ENCODE data around the gene PTGR2.

Gene PTGR2

DNA sequence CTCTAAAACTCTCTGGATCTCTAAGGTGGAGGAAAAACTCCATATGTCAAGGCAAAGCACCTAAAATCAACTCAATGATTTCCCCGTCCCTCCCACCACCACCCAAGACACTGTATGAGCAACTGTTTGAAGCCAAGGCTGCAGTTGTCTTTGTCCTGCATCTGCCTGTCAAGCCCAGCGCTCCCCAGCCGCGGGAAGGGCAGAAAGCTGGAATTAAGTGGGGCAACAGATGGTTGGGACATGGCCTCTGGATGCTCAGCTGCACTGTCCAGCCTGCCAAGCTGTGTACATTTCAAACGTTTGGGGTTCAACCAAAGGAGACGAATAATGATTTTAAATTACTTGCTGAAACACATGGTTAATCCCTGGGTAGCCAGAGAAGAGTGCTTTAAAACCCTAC lies 42.2 kb upstream of the PTGR2 start:
- H3K36me3 ChIP-seq (ENCODE audit: control insufficient read depth in 1 of 2, insufficient read depth in 2 of 2, low read depth in 1 of 2, low read length in 2 of 2), result no peaks in the 10 kb centered on the region
- H2BK5ac ChIP-seq (ENCODE audit: low read depth, low read length, poor library complexity, severe bottlenecking), result no peak overlapping the region
- H3K9me3 ChIP-seq (ENCODE audit: control insufficient read depth, low read length), result no peaks in the 10 kb centered on the region
- no peak overlapping the region for H3K14ac ChIP-seq (ENCODE audit: low read length in 2 of 2)
- H3K4me3 ChIP-seq (ENCODE audit: insufficient read depth in 1 of 2, low read depth in 1 of 2, low read length in 2 of 2), result no peak overlapping the region
- no peaks in the 10 kb centered on the region for H3K79me1 ChIP-seq (replicated peaks; ENCODE audit: low read length, poor library complexity, severe bottlenecking)
- H2AK5ac ChIP-seq (ENCODE audit: low read length, severe bottlenecking), result no peak overlapping the region
- H3K4me1 ChIP-seq (ENCODE audit: control insufficient read depth, insufficient read depth, low read depth, low read length), result peaks cover 5% of the 10 kb centered on the region
- no peak overlapping the region for H3K23ac ChIP-seq (ENCODE audit: low read length in 2 of 2)
- H2BK120ac ChIP-seq (ENCODE audit: low read depth, low read length), result no peak overlapping the region
- no peak overlapping the region for H3K4me2 ChIP-seq (ENCODE audit: low read length, poor library complexity, severe bottlenecking)
- H2BK15ac ChIP-seq (ENCODE audit: low read depth, poor library complexity, severe bottlenecking), result peak overlapping the region; percentile 28
- H3K4ac ChIP-seq (ENCODE audit: low read depth in 1 of 2, low read length in 2 of 2), result no peak overlapping the region
- H3K9ac ChIP-seq (ENCODE audit: low read length), result no peak overlapping the region
- H3K27ac ChIP-seq (ENCODE audit: low read length, poor library complexity, severe bottlenecking), result no peak overlapping the region
- no peak overlapping the region for H3K18ac ChIP-seq (ENCODE audit: low read depth in 1 of 2, low read length in 2 of 2)
- no peak overlapping the region for H4K91ac ChIP-seq (ENCODE audit: low read length)
- H3K27me3 ChIP-seq (ENCODE audit: control insufficient read depth in 1 of 2, insufficient read depth in 1 of 2, low read length in 2 of 2), result no peaks in the 10 kb centered on the region
- DNase-seq, result no peak
- no peak overlapping the region for H2AFZ ChIP-seq (ENCODE audit: low read depth, low read length)
- H4K8ac ChIP-seq (ENCODE audit: low read length), result peak overlapping the region; percentile 28
- no peak overlapping the region for H2BK12ac ChIP-seq (ENCODE audit: low read length in 2 of 2)
- WGBS, result 84% methylated on average over 6 of the region's 6 CpGs

DNA sequence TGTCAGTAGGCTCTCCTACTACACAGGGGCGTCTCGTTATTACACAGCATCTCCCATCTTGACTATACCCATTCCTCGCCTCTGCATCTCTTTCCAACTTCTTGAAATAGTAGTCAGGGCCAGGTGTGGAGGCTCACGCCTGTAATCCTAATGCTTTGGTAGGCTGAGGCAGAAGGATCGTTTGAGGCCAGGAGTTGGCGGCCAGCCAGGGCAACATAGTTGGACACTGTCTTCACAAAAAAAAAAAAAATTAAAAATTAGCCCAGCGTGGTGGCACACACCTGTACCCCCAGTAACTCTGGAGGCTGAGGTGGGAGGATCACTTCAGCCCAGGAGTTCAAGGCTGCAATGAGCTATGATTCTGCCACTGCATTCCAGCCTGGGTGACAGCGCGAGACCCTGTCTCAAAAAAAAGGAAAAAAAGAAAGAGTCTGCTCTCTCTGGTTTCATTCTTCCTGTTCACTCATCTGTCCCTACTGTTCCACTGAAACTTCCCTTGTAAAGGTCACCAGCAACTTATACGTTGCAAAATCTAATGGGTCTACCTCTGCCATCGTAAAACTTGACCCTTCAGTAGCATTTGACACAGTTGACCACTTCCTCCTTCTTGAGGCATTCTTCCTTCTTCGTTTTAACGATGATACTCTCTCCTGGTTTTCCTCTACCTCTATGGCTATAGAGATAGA lies 41.0 kb upstream of the PTGR2 start:
- Histone ChIP-seq H2AFZ (ENCODE audit: low read depth, low read length) (no peak overlapping the region), H3K4me1 (ENCODE audit: control insufficient read depth, insufficient read depth, low read depth, low read length) (peaks cover 3% of the 10 kb centered on the region), H3K9me3 (ENCODE audit: control insufficient read depth, low read length) (no peaks in the 10 kb centered on the region), H3K27ac (ENCODE audit: low read length, poor library complexity, severe bottlenecking) (no peak overlapping the region), H3K4me2 (ENCODE audit: low read length, poor library complexity, severe bottlenecking) (no peak overlapping the region), H3K4me3 (ENCODE audit: insufficient read depth in 1 of 2, low read depth in 1 of 2, low read length in 2 of 2) (no peak overlapping the region), H2BK12ac (ENCODE audit: low read length in 2 of 2) (no peak overlapping the region), H2BK120ac (ENCODE audit: low read depth, low read length) (no peak overlapping the region), H2AK5ac (ENCODE audit: low read length, severe bottlenecking) (no peak overlapping the region), H3K23ac (ENCODE audit: low read length in 2 of 2) (no peak overlapping the region), H2BK15ac (ENCODE audit: low read depth, poor library complexity, severe bottlenecking) (no peak overlapping the region), H3K27me3 (ENCODE audit: control insufficient read depth in 1 of 2, insufficient read depth in 1 of 2, low read length in 2 of 2) (no peaks in the 10 kb centered on the region), H3K9ac (ENCODE audit: low read length) (no peak overlapping the region), H4K91ac (ENCODE audit: low read length) (no peak overlapping the region), H3K18ac (ENCODE audit: low read depth in 1 of 2, low read length in 2 of 2) (no peak overlapping the region), H3K4ac (ENCODE audit: low read depth in 1 of 2, low read length in 2 of 2) (no peak overlapping the region), H4K8ac (ENCODE audit: low read length) (no peak overlapping the region), H3K14ac (ENCODE audit: low read length in 2 of 2) (no peak overlapping the region), H3K36me3 (ENCODE audit: control insufficient read depth in 1 of 2, insufficient read depth in 2 of 2, low read depth in 1 of 2, low read length in 2 of 2) (no peaks in the 10 kb centered on the region), H3K79me1 (replicated peaks; ENCODE audit: low read length, poor library complexity, severe bottlenecking) (no peaks in the 10 kb centered on the region), H2BK5ac (ENCODE audit: low read depth, low read length, poor library complexity, severe bottlenecking) (no peak overlapping the region)
- DNase-seq, result no peak
- 82% methylated on average over 12 of the region's 13 CpGs for WGBS

DNA sequence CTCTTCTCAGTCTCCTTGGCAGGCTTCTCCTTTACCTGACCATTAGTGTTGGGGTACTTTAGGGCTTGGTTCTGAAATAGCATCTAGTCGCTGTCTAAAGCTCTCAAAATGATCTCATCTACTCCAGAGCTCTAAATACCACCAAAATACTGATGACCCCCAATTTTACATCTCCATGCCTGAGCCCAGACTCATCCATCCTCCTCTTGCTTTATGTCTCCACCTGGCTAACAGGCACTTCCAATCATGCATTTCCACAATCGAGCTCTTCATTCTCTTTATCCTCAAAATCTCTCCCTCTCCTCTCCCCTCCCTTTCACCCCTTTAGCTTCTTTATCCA lies 40.5 kb upstream of the PTGR2 start:
- H3K4me1 ChIP-seq (ENCODE audit: control insufficient read depth, insufficient read depth, low read depth, low read length), result peaks cover 3% of the 10 kb centered on the region
- H3K4me3 ChIP-seq (ENCODE audit: insufficient read depth in 1 of 2, low read depth in 1 of 2, low read length in 2 of 2), result no peak overlapping the region
- H3K9me3 ChIP-seq (ENCODE audit: control insufficient read depth, low read length), result no peaks in the 10 kb centered on the region
- H3K4ac ChIP-seq (ENCODE audit: low read depth in 1 of 2, low read length in 2 of 2), result no peak overlapping the region
- no peak overlapping the region for H3K9ac ChIP-seq (ENCODE audit: low read length)
- H2AK5ac ChIP-seq (ENCODE audit: low read length, severe bottlenecking), result no peak overlapping the region
- H2BK12ac ChIP-seq (ENCODE audit: low read length in 2 of 2), result no peak overlapping the region
- no peak overlapping the region for H3K14ac ChIP-seq (ENCODE audit: low read length in 2 of 2)
- no peak overlapping the region for H2BK120ac ChIP-seq (ENCODE audit: low read depth, low read length)
- no peak overlapping the region for H3K18ac ChIP-seq (ENCODE audit: low read depth in 1 of 2, low read length in 2 of 2)
- H3K23ac ChIP-seq (ENCODE audit: low read length in 2 of 2), result no peak overlapping the region
- no peak overlapping the region for H3K27ac ChIP-seq (ENCODE audit: low read length, poor library complexity, severe bottlenecking)
- no peak overlapping the region for H2BK5ac ChIP-seq (ENCODE audit: low read depth, low read length, poor library complexity, severe bottlenecking)
- H3K27me3 ChIP-seq (ENCODE audit: control insufficient read depth in 1 of 2, insufficient read depth in 1 of 2, low read length in 2 of 2), result no peaks in the 10 kb centered on the region
- no peaks in the 10 kb centered on the region for H3K79me1 ChIP-seq (replicated peaks; ENCODE audit: low read length, poor library complexity, severe bottlenecking)
- H3K36me3 ChIP-seq (ENCODE audit: control insufficient read depth in 1 of 2, insufficient read depth in 2 of 2, low read depth in 1 of 2, low read length in 2 of 2), result no peaks in the 10 kb centered on the region
- WGBS, result 72% methylated on average over 2 of the region's 2 CpGs
- no peak overlapping the region for H2AFZ ChIP-seq (ENCODE audit: low read depth, low read length)
- H4K8ac ChIP-seq (ENCODE audit: low read length), result no peak overlapping the region
- H4K91ac ChIP-seq (ENCODE audit: low read length), result no peak overlapping the region
- no peak overlapping the region for H2BK15ac ChIP-seq (ENCODE audit: low read depth, poor library complexity, severe bottlenecking)
- no peak overlapping the region for H3K4me2 ChIP-seq (ENCODE audit: low read length, poor library complexity, severe bottlenecking)
- no peak for DNase-seq

DNA sequence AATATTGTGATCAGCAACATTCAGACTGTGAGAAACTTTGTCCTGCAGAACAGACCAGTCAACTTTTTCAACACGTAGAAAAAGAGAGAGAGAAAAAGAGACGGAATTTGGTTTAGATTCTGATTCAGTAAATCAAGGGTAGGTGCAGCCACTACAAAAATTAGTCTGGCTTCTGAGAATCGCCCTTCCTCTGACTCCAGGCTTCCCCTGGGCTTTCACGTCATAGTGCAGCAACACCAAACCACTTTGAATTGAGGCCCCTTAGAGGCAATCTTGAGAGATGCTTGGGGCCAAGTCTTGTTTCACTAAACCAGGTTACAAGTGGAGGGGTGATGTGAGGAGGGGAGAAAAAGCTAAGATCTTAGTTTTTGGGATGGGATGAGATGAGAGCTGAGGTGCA lies 37.5 kb upstream of the PTGR2 start:
- no peak overlapping the region for H3K4me3 ChIP-seq (ENCODE audit: insufficient read depth in 1 of 2, low read depth in 1 of 2, low read length in 2 of 2)

More for the DNA sequence above, 37.5 kb upstream of the PTGR2 start:
- no peak overlapping the region for H3K18ac ChIP-seq (ENCODE audit: low read depth in 1 of 2, low read length in 2 of 2)
- no peak overlapping the region for H3K23ac ChIP-seq (ENCODE audit: low read length in 2 of 2)
- no peak overlapping the region for H3K4ac ChIP-seq (ENCODE audit: low read depth in 1 of 2, low read length in 2 of 2)
- no peak overlapping the region for H4K91ac ChIP-seq (ENCODE audit: low read length)
- H2AK5ac ChIP-seq (ENCODE audit: low read length, severe bottlenecking), result no peak overlapping the region
- no peaks in the 10 kb centered on the region for H3K27me3 ChIP-seq (ENCODE audit: control insufficient read depth in 1 of 2, insufficient read depth in 1 of 2, low read length in 2 of 2)
- H3K9me3 ChIP-seq (ENCODE audit: control insufficient read depth, low read length), result no peaks in the 10 kb centered on the region
- no peak overlapping the region for H3K9ac ChIP-seq (ENCODE audit: low read length)
- no peak overlapping the region for H2BK12ac ChIP-seq (ENCODE audit: low read length in 2 of 2)
- no peak overlapping the region for H2BK120ac ChIP-seq (ENCODE audit: low read depth, low read length)
- H3K27ac ChIP-seq (ENCODE audit: low read length, poor library complexity, severe bottlenecking), result no peak overlapping the region
- H3K36me3 ChIP-seq (ENCODE audit: control insufficient read depth in 1 of 2, insufficient read depth in 2 of 2, low read depth in 1 of 2, low read length in 2 of 2), result no peaks in the 10 kb centered on the region
- H2BK5ac ChIP-seq (ENCODE audit: low read depth, low read length, poor library complexity, severe bottlenecking), result no peak overlapping the region
- no peak for DNase-seq
- H2BK15ac ChIP-seq (ENCODE audit: low read depth, poor library complexity, severe bottlenecking), result no peak overlapping the region
- H2AFZ ChIP-seq (ENCODE audit: low read depth, low read length), result no peak overlapping the region
- no peak overlapping the region for H3K4me2 ChIP-seq (ENCODE audit: low read length, poor library complexity, severe bottlenecking)
- no peaks in the 10 kb centered on the region for H3K79me1 ChIP-seq (replicated peaks; ENCODE audit: low read length, poor library complexity, severe bottlenecking)
- H4K8ac ChIP-seq (ENCODE audit: low read length), result no peak overlapping the region
- peaks cover 1% of the 10 kb centered on the region for H3K4me1 ChIP-seq (ENCODE audit: control insufficient read depth, insufficient read depth, low read depth, low read length)
- no peak overlapping the region for H3K14ac ChIP-seq (ENCODE audit: low read length in 2 of 2)
- 84% methylated on average over 4 of the region's 4 CpGs for WGBS
